Measurements from ENCODE around the gene FAM180B.
A peak's percentile ranks its signal among the peaks of the same experiment; 100 is the strongest.

Gene FAM180B

DNA sequence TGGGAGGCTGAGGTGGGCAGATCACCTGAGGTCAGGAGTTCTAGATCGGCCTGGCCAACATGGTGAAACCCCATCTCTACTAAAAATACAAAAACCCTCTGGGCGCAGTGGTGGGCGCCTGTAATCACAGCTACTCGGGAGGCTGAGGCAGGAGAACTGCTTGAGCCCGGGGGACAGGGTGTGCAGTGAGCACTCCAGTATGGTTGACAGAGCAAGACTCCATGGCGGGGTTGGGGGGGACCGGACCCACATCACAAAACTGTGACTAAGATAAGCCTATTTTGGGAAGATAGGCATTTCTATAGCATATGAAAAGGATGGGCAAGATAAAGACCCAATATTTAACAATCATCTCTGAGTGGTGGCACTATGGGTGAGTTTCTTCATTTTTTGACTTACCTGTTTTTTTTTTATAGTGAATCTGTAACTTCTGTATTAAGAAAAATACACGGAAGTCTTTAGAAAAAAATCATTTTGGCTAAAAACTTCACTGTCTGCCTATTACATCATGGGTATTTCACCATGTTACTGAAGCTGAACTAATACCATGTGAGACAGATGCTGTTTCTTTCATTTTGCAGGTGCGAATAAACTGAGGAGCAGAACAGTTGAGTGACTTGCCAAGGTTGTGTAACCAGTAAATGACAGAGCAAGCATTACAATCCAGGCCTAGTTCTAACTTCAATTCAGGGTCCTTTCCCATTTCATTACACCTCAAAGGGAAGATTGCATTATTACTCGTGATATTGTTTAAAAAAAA, 36.0 kb upstream of the FAM180B start:
- no peaks in the 10 kb centered on the region for H3K9me3 ChIP-seq (ENCODE audit: control insufficient read depth, insufficient read depth, low read depth, low read length)
- no peak overlapping the region for H3K4me3 ChIP-seq (ENCODE audit: low read depth, low read length)
- TF ChIP-seq ZNF610 (tag by site-specific recombination; IDR thresholded peaks at IDR 0.05; ENCODE audit: borderline replicate concordance) = no peak
- TF ChIP-seq ZNF549 (tag by site-specific recombination; IDR thresholded peaks at IDR 0.05) = no peak
- TF ChIP-seq, protein P1, sequence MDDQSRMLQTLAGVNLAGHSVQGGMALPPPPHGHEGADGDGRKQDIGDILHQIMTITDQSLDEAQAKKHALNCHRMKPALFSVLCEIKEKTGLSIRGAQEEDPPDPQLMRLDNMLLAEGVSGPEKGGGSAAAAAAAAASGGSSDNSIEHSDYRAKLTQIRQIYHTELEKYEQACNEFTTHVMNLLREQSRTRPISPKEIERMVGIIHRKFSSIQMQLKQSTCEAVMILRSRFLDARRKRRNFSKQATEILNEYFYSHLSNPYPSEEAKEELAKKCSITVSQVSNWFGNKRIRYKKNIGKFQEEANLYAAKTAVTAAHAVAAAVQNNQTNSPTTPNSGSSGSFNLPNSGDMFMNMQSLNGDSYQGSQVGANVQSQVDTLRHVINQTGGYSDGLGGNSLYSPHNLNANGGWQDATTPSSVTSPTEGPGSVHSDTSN (CRISPR knock-in tag; IDR thresholded peaks at IDR 0.05) = no peak
- TF ChIP-seq ZNF785 (tag by site-specific recombination; IDR thresholded peaks at IDR 0.05) = no peak
- TF ChIP-seq ZNF19 (tag by site-specific recombination; IDR thresholded peaks at IDR 0.05; ENCODE audit: low read depth) = no peak
- TF ChIP-seq BCL11A (tag by site-specific recombination; IDR thresholded peaks at IDR 0.05; ENCODE audit: low read depth) = no peak
- no peak for TF ChIP-seq ZNF596 (tag by site-specific recombination; IDR thresholded peaks at IDR 0.05)
- no peak for TF ChIP-seq ZSCAN23 (tag by site-specific recombination; IDR thresholded peaks at IDR 0.05)
- no peak for TF ChIP-seq ZNF571 (tag by site-specific recombination; IDR thresholded peaks at IDR 0.05)
- no peak for TF ChIP-seq ZIC2 (tag by site-specific recombination; IDR thresholded peaks at IDR 0.05)
- no peak for TF ChIP-seq ZNF404 (tag by site-specific recombination; IDR thresholded peaks at IDR 0.05)
- TF ChIP-seq ZNF391 (tag by site-specific recombination; IDR thresholded peaks at IDR 0.05; ENCODE audit: borderline replicate concordance, low read depth) = no peak
- TF ChIP-seq ZNF433 (tag by site-specific recombination; IDR thresholded peaks at IDR 0.05; ENCODE audit: low read depth) = no peak
- TF ChIP-seq ZNF146 (tag by site-specific recombination; IDR thresholded peaks at IDR 0.05) = no peak
- TF ChIP-seq, protein P2, sequence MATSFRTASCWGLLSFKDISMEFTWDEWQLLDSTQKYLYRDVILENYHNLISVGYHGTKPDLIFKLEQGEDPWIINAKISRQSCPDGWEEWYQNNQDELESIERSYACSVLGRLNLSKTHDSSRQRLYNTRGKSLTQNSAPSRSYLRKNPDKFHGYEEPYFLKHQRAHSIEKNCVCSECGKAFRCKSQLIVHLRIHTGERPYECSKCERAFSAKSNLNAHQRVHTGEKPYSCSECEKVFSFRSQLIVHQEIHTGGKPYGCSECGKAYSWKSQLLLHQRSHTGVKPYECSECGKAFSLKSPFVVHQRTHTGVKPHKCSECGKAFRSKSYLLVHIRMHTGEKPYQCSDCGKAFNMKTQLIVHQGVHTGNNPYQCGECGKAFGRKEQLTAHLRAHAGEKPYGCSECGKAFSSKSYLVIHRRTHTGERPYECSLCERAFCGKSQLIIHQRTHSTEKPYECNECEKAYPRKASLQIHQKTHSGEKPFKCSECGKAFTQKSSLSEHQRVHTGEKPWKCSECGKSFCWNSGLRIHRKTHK (tag by site-specific recombination; IDR thresholded peaks at IDR 0.05) = no peak
- no peak for TF ChIP-seq EGR2 (tag by site-specific recombination; IDR thresholded peaks at IDR 0.05; ENCODE audit: low read depth)
- TF ChIP-seq, protein P3, sequence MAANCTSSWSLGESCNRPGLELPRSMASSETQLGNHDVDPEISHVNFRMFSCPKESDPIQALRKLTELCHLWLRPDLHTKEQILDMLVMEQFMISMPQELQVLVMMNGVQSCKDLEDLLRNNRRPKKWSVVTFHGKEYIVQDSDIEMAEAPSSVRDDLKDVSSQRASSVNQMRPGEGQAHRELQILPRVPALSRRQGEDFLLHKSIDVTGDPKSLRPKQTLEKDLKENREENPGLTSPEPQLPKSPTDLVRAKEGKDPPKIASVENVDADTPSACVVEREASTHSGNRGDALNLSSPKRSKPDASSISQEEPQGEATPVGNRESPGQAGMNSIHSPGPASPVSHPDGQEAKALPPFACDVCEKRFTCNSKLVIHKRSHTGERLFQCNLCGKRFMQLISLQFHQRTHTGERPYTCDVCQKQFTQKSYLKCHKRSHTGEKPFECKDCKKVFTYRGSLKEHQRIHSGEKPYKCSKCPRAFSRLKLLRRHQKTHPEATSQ (tag by site-specific recombination; IDR thresholded peaks at IDR 0.05) = no peak
- no peak for TF ChIP-seq ZNF624 (tag by site-specific recombination; IDR thresholded peaks at IDR 0.05)
- no peak overlapping the region for H3K27ac ChIP-seq (ENCODE audit: extremely low read depth, low read depth, low read length)
- ChIA-PET POLR2A (interaction anchor here (1.2 to 1.9 kb wide), 3 partner anchors 10 to 27 kb away, joined by 3 to 6 read pairs (median 4); no protein-coding TSS in a partner anchor), CTCF (interaction anchor here (1.1 to 2.6 kb wide), 3 partner anchors 14 to 19 kb away, joined by 4 to 11 read pairs (median 10); partner anchors contain the start of gene PTPMT1)
- H3K36me3 ChIP-seq (ENCODE audit: control insufficient read depth in 2 of 2, insufficient read depth in 1 of 2, low read length in 2 of 2) = peaks cover 0 to 22% of the 10 kb centered on the region in 2 experiments; a peak in 2 of 3 replicates
- H3K4me1 ChIP-seq (ENCODE audit: control insufficient read depth, insufficient read depth, low read length) = no peaks in the 10 kb centered on the region

DNA sequence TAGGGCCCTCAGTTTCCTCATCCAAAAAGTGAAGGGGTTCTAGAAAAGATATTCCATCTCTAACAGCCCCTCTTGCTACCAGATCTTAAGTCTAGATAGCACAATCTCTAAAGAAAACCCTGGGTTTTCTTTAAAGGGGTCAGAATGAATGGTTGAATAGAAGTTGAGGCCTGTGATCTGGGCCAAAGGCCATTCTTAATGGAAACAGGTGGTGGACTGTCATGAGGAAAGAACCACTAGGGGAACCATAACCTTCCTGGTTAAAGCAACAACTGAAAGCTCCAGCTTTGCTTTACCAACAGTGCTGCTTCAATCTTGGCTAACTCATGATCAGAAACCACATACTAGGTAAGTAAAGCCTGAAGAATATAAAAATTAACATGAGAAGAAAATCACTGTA, 35.4 kb upstream of the FAM180B start:
- CTCF ChIA-PET = interaction anchor here (1.1 to 2.6 kb wide), 4 partner anchors 14 to 28 kb away, joined by 3 to 11 read pairs (median 7); partner anchors contain the start of gene PTPMT1
- TF ChIP-seq SCRT2 (tag by site-specific recombination; IDR thresholded peaks at IDR 0.05) (peak; percentile 73), ZNF341 (tag by site-specific recombination; IDR thresholded peaks at IDR 0.05; ENCODE audit: low read depth) (no peak), SETDB1 (IDR thresholded peaks at IDR 0.05; ENCODE audit: insufficient read length, low read length) (no peak), SCRT1 (tag by site-specific recombination; IDR thresholded peaks at IDR 0.05; ENCODE audit: borderline replicate concordance) (peak; percentile 39; the same call in 1 of the 2 replicates), ZNF624 (tag by site-specific recombination; IDR thresholded peaks at IDR 0.05) (no peak)
- POLR2A ChIA-PET = interaction anchor here (1.2 to 1.9 kb wide), 4 partner anchors 11 to 33 kb away, joined by 3 to 6 read pairs (median 4); no protein-coding TSS in a partner anchor
- Histone ChIP-seq H3K9me3 (ENCODE audit: control insufficient read depth, insufficient read depth, low read depth, low read length) (no peaks in the 10 kb centered on the region), H3K4me3 (ENCODE audit: low read depth, low read length) (peak overlapping the region; percentile 99; the same call in 1 of the 2 replicates), H3K4me1 (ENCODE audit: control insufficient read depth, insufficient read depth, low read length) (no peaks in the 10 kb centered on the region), H3K27ac (ENCODE audit: extremely low read depth, low read depth, low read length) (0 out of 2 replicates have a peak overlapping the region, but pooled peaks have one; percentile 79), H3K36me3 (ENCODE audit: control insufficient read depth in 2 of 2, insufficient read depth in 1 of 2, low read length in 2 of 2) (peaks cover 0 to 22% of the 10 kb centered on the region in 2 experiments; a peak in 2 of 3 replicates)

All from HEK293 (cell line).